Measurements from ENCODE around the gene SMARCA4. TPM values are rescaled to one million over a fixed set of nuclear protein-coding genes. Genes with fewer than 3 reads are reported as not detected.
A peak's percentile ranks its signal among the peaks of the same experiment; 100 is the strongest.
"Not testable (repeated sequence)": the region's sequence is repeated elsewhere in the genome, so short reads cannot be mapped to it uniquely, and the experiment has no call there.

Gene SMARCA4
- total RNA-seq, 2 experiments from 2014 or later: 69.6 to 74.5 TPM

- no peak for TF ChIP-seq CTCF (IDR thresholded peaks at IDR 0.05)
- Histone ChIP-seq H3K4me1 (ENCODE audit: insufficient read depth, low read length) (peaks cover 86% of the 10 kb centered on the region), H3K36me3 (ENCODE audit: insufficient read depth, low read length) (peaks cover 3% of the 10 kb centered on the region), H3K9me3 (ENCODE audit: control insufficient read depth in 1 of 2, insufficient read depth in 1 of 2, low read length in 2 of 2) (peaks cover 0 to 6% of the 10 kb centered on the region in 2 experiments), H3K27ac (ENCODE audit: low read depth in 1 of 2, low read length in 2 of 2) (no peak overlapping the region), H3K4me3 (ENCODE audit: low read length) (no peak overlapping the region), H3K27me3 (ENCODE audit: control insufficient read depth in 1 of 2, insufficient read depth in 2 of 2, low read length in 2 of 2) (no peaks in the 10 kb centered on the region)
- DNase-seq (no peak), ATAC-seq (ENCODE audit: poor library complexity) (no peak)
- H3K36me3 Mint-ChIP-seq (ENCODE audit: low read depth): peaks cover 23% of the 10 kb centered on the region
- peaks cover 2% of the 10 kb centered on the region for H3K9me3 Mint-ChIP-seq
- H3K4me3 Mint-ChIP-seq: no peak overlapping the region
- CTCF ChIA-PET: interaction anchor here (4.5 kb wide), 1 partner anchor 32 kb away, joined by 20 read pairs; no protein-coding TSS in a partner anchor
- H3K4me1 Mint-ChIP-seq (ENCODE audit: low read depth): peaks cover 55% of the 10 kb centered on the region
- intact Hi-C loops (cut with DNase I, micrococcal nuclease): loop anchor here in 1 of 2 experiments (5.0 to 10.0 kb wide), 2 partner anchors 34 to 129 kb away; partner anchors contain the start of gene SMARCA4
- POLR2A ChIA-PET: interaction anchor here (2.0 kb wide), 1 partner anchor 58 kb away, joined by 5 read pairs; no protein-coding TSS in a partner anchor
- H3K27me3 Mint-ChIP-seq: no peaks in the 10 kb centered on the region
- H3K27ac Mint-ChIP-seq: peak overlapping the region; percentile 92
These were observed 132.9 kb downstream of the SMARCA4 start for GRCh38 chr19:11093689-11094238.

- Mint-ChIP-seq H3K27me3 (no peaks in the 10 kb centered on the region), H3K36me3 (ENCODE audit: low read depth) (peaks cover 25% of the 10 kb centered on the region), H3K4me1 (ENCODE audit: low read depth) (peaks cover 48% of the 10 kb centered on the region), H3K9me3 (peaks cover 2% of the 10 kb centered on the region), H3K27ac (peak overlapping the region; percentile 84), H3K4me3 (peak overlapping the region; percentile 35)
- intact Hi-C loops (cut with DNase I, micrococcal nuclease): loop anchor here in 1 of 2 experiments (5.0 to 10.0 kb wide), 2 partner anchors 33 to 130 kb away; partner anchors contain the start of gene SMARCA4
- Histone ChIP-seq H3K4me3 (ENCODE audit: low read length) (no peak overlapping the region), H3K36me3 (ENCODE audit: insufficient read depth, low read length) (peaks cover 3% of the 10 kb centered on the region), H3K27ac (ENCODE audit: low read depth in 1 of 2, low read length in 2 of 2) (peak overlapping the region; percentile 79 to 89), H3K9me3 (ENCODE audit: control insufficient read depth in 1 of 2, insufficient read depth in 1 of 2, low read length in 2 of 2) (peaks cover 0 to 5% of the 10 kb centered on the region in 2 experiments), H3K4me1 (ENCODE audit: insufficient read depth, low read length) (peaks cover 78% of the 10 kb centered on the region), H3K27me3 (ENCODE audit: control insufficient read depth in 1 of 2, insufficient read depth in 2 of 2, low read length in 2 of 2) (no peaks in the 10 kb centered on the region)
- TF ChIP-seq CTCF (IDR thresholded peaks at IDR 0.05): no peak
- ChIA-PET CTCF (interaction anchor here (2.4 to 4.5 kb wide), 2 partner anchors 32 to 59 kb away, joined by 12 to 20 read pairs; no protein-coding TSS in a partner anchor), POLR2A (interaction anchor here (0.6 to 2.0 kb wide), 4 partner anchors 10 to 363 kb away, joined by 3 to 7 read pairs (median 4); no protein-coding TSS in a partner anchor)
- ATAC-seq (ENCODE audit: poor library complexity) (no peak), DNase-seq (peak in 1 of 14 experiments; percentile 36)
These were observed 133.7 kb downstream of the SMARCA4 start for GRCh38 chr19:11094520-11094894.

GRCh38 chr19:11096210-11096841, 135.5 kb downstream of the SMARCA4 start:
- Histone ChIP-seq H3K36me3 (ENCODE audit: insufficient read depth, low read length) (peaks cover 12% of the 10 kb centered on the region), H3K27me3 (ENCODE audit: control insufficient read depth in 1 of 2, insufficient read depth in 2 of 2, low read length in 2 of 2) (no peaks in the 10 kb centered on the region), H3K4me1 (ENCODE audit: insufficient read depth, low read length) (peaks cover 63% of the 10 kb centered on the region), H3K9me3 (ENCODE audit: control insufficient read depth in 1 of 2, insufficient read depth in 1 of 2, low read length in 2 of 2) (peaks cover 0 to 3% of the 10 kb centered on the region in 2 experiments), H3K27ac (ENCODE audit: low read depth in 1 of 2, low read length in 2 of 2) (peak overlapping the region; percentile 79 to 89), H3K4me3 (ENCODE audit: low read length) (peak overlapping the region; percentile 3)
- H3K27me3 Mint-ChIP-seq: no peaks in the 10 kb centered on the region
- peaks cover 34% of the 10 kb centered on the region for H3K4me1 Mint-ChIP-seq (ENCODE audit: low read depth)
- peaks cover 27% of the 10 kb centered on the region for H3K36me3 Mint-ChIP-seq (ENCODE audit: low read depth)
- H3K9me3 Mint-ChIP-seq: peaks cover 2% of the 10 kb centered on the region
- ATAC-seq (ENCODE audit: poor library complexity) (peak; percentile 13), DNase-seq (peak in 6 of 14 experiments; percentile 5 to 71 (median 50))
- no peak for TF ChIP-seq CTCF (IDR thresholded peaks at IDR 0.05)
- H3K4me3 Mint-ChIP-seq: peak overlapping the region; percentile 18
- ChIA-PET CTCF (interaction anchor here (1.3 to 4.5 kb wide), 3 partner anchors 30 to 160 kb away, joined by 3 to 20 read pairs (median 12); no protein-coding TSS in a partner anchor), POLR2A (interaction anchor here (0.6 to 1.7 kb wide), 3 partner anchors 10 to 57 kb away, joined by 3 to 5 read pairs (median 4); no protein-coding TSS in a partner anchor)
- H3K27ac Mint-ChIP-seq: peak overlapping the region; percentile 84
- intact Hi-C loops (cut with DNase I, micrococcal nuclease): loop anchor here in 1 of 2 experiments (10.0 kb wide), 1 partner anchor 132 kb away; the partner anchor contains the start of gene SMARCA4

- intact Hi-C loops (cut with DNase I, micrococcal nuclease): loop anchor here in 1 of 2 experiments (10.0 kb wide), 1 partner anchor 133 kb away; the partner anchor contains the start of gene SMARCA4
- not testable (repeated sequence) for H3K27ac ChIP-seq (ENCODE audit: low read depth in 1 of 2, low read length in 2 of 2); H3K9me3 ChIP-seq (ENCODE audit: control insufficient read depth in 1 of 2, insufficient read depth in 1 of 2, low read length in 2 of 2); H3K4me3 ChIP-seq (ENCODE audit: low read length); H3K27me3 Mint-ChIP-seq; H3K27me3 ChIP-seq (ENCODE audit: control insufficient read depth in 1 of 2, insufficient read depth in 2 of 2, low read length in 2 of 2); H3K9me3 Mint-ChIP-seq; H3K27ac Mint-ChIP-seq; DNase-seq; ATAC-seq (ENCODE audit: poor library complexity); H3K4me3 Mint-ChIP-seq
- Histone ChIP-seq H3K4me1 (ENCODE audit: insufficient read depth, low read length) (peaks cover 52% of the 10 kb centered on the region), H3K36me3 (ENCODE audit: insufficient read depth, low read length) (peaks cover 13% of the 10 kb centered on the region)
- Mint-ChIP-seq H3K36me3 (ENCODE audit: low read depth) (peaks cover 27% of the 10 kb centered on the region), H3K4me1 (ENCODE audit: low read depth) (peaks cover 24% of the 10 kb centered on the region)
- ChIA-PET POLR2A (interaction anchor here (1.4 kb wide), 1 partner anchor 62 kb away, joined by 3 read pairs; no protein-coding TSS in a partner anchor), CTCF (interaction anchor here (1.4 kb wide), 1 partner anchor 29 kb away, joined by 4 read pairs; no protein-coding TSS in a partner anchor)
These were observed 136.5 kb downstream of the SMARCA4 start for GRCh38 chr19:11097367-11097766.
